Right atrium auricular region (tissue), 2 donors: Measurements from ENCODE around the gene TSPAN9. TPM values are rescaled to one million over a fixed set of nuclear protein-coding genes. Genes with fewer than 3 reads are reported as not detected.

Source experiments
- DNase-seq: peaks from one replicate; pipeline ENCODE4 v3.0.0-alpha.2; 2019; ENCODE audit warnings: low spot score
- H3K27ac ChIP-seq, 2 donors: fragments of 200-600 bp; sonication (generic); 1 replicate in 1 of 2; 2 replicates in 1 of 2; pipeline ENCODE4 v1.5.1; 2016 to 2019
- H3K27me3 ChIP-seq, 2 donors: fragments of 200-600 bp; sonication (generic); one replicate each; pipeline versions ENCODE4 v1.5.1 to v1.6.0; 2017 to 2019
- H3K36me3 ChIP-seq: fragments of 200-600 bp; sonication (generic); one replicate; pipeline ENCODE4 v1.5.1; 2016
- H3K4me1 ChIP-seq, 2 donors: fragments of 200-600 bp; sonication (generic); one replicate each; pipeline versions ENCODE4 v1.5.1 to v1.6.0; 2017 to 2019
- H3K4me3 ChIP-seq, 2 donors: fragments of 200-600 bp; sonication (generic); 1 replicate in 1 of 2; 2 replicates in 1 of 2; pipeline ENCODE4 v1.5.1; 2017 to 2019; ENCODE audit warnings: mild to moderate bottlenecking in 1 of 2, moderate library complexity in 1 of 2
- H3K9me3 ChIP-seq, 2 donors: fragments of 200-600 bp; sonication (generic); one replicate each; pipeline ENCODE4 v1.5.1; 2019
- total RNA-seq, 2 donors: library from RNA; depleted of rRNA; stranded (reverse); fragments of >200 nt; gene quantifications; one replicate each; pipeline ENCODE4 v1.1.0, GENCODE V29; 2016
- TF ChIP-seq, protein P1 (sequence below), 2 donors: fragments of 200-600 bp; sonication (generic); IDR thresholded peaks; one replicate each; pipeline ENCODE4 v1.5.1; 2019; ENCODE audit warnings: antibody characterized with exemption in 2 of 2

The TSPAN9 gene
- total RNA-seq, 2 donors from 2014 or later: 103 to 185 TPM

DNA sequence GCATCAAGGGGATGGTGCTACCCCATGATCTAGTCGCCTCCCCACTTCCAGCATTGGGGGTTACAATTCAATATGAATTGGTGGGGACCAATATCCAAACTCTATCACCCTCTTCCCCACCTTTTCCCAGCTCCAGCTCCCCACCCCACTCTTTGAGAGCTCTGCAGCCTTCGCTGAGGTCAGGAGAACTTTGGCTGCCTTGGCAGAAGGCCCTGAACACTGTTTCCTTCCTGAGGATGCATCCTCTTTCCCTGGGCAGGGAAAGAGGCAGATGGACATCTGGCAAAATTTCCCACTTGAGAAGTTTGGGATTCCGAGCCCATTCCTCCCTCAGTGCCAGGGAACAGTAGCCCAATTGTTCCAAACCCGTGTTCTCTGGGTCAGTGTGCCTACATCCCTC, 169.1 kb downstream of the TSPAN9 start:
- TF ChIP-seq, protein P1, sequence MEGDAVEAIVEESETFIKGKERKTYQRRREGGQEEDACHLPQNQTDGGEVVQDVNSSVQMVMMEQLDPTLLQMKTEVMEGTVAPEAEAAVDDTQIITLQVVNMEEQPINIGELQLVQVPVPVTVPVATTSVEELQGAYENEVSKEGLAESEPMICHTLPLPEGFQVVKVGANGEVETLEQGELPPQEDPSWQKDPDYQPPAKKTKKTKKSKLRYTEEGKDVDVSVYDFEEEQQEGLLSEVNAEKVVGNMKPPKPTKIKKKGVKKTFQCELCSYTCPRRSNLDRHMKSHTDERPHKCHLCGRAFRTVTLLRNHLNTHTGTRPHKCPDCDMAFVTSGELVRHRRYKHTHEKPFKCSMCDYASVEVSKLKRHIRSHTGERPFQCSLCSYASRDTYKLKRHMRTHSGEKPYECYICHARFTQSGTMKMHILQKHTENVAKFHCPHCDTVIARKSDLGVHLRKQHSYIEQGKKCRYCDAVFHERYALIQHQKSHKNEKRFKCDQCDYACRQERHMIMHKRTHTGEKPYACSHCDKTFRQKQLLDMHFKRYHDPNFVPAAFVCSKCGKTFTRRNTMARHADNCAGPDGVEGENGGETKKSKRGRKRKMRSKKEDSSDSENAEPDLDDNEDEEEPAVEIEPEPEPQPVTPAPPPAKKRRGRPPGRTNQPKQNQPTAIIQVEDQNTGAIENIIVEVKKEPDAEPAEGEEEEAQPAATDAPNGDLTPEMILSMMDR (IDR thresholded peaks at IDR 0.05): no peak

DNA sequence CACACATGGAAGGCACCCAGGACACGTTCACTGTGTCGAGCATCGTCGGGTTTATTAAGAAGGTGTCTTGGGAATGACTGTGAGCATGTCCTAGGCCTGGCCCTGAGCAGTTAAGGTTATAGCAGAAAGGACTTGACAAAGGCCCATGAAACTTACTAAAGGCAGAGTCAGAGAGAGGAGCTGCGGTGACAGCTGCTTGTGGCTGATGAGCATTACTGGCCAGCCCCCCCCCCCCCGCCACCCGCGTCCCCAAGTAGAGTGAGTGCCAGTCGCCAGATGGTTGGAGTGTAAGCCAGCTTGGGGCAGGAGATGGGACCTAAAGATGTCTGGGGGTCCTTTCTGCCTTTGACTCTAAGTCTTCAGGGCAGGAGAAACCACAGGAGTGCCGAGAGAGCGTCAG, 169.9 kb downstream of the TSPAN9 start:
- H3K9me3 ChIP-seq: no peaks in the 10 kb centered on the region
- DNase-seq: no peak
- H3K4me1 ChIP-seq: peaks cover 0 to 94% of the 10 kb centered on the region in 2 donors
- peak overlapping the region; percentile 91 to 97 for H3K27ac ChIP-seq
- H3K27me3 ChIP-seq: no peaks in the 10 kb centered on the region
- TF ChIP-seq, protein P1 (IDR thresholded peaks at IDR 0.05): no peak
- H3K36me3 ChIP-seq: no peaks in the 10 kb centered on the region
- no peak overlapping the region for H3K4me3 ChIP-seq

More for the DNA sequence above, 169.1 kb downstream of the TSPAN9 start:
- H3K36me3 ChIP-seq: no peaks in the 10 kb centered on the region
- peaks cover 0 to 93% of the 10 kb centered on the region in 2 donors for H3K4me1 ChIP-seq
- peak overlapping the region; percentile 91 to 97 for H3K27ac ChIP-seq
- DNase-seq: no peak
- no peaks in the 10 kb centered on the region for H3K27me3 ChIP-seq
- no peaks in the 10 kb centered on the region for H3K9me3 ChIP-seq
- no peak overlapping the region for H3K4me3 ChIP-seq

DNA sequence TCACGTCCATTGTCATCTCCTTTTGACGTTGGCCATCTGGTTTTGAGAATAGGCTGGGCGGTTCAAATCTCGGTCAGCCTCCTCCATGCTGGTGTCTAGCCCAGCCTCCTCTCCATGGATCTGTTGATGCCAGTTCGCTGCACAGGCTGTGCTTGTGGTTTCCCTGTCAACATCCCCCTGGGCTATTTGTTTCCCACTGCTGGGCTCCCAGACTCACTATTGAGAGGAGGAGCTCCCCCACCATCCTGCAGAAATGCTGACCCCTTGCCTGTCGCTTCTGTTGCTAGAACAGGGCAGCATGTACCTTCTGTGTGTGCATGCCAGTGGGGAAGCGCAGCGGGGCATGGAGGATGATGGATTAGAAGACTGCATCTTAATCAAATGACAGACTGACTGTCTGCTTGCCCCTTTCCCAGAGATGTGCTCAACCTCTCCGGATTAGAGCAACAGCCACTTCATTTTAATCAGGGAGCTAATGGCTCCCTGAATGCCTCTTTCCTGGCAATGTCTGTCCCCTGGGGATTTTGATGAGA, 170.5 kb downstream of the TSPAN9 start:
- Histone ChIP-seq H3K4me1 (peaks cover 0 to 94% of the 10 kb centered on the region in 2 donors), H3K4me3 (no peak overlapping the region), H3K27me3 (no peaks in the 10 kb centered on the region), H3K27ac (peak overlapping the region; percentile 91 to 97), H3K9me3 (no peaks in the 10 kb centered on the region), H3K36me3 (no peaks in the 10 kb centered on the region)
- TF ChIP-seq, protein P1 (IDR thresholded peaks at IDR 0.05): no peak
- DNase-seq: no peak

DNA sequence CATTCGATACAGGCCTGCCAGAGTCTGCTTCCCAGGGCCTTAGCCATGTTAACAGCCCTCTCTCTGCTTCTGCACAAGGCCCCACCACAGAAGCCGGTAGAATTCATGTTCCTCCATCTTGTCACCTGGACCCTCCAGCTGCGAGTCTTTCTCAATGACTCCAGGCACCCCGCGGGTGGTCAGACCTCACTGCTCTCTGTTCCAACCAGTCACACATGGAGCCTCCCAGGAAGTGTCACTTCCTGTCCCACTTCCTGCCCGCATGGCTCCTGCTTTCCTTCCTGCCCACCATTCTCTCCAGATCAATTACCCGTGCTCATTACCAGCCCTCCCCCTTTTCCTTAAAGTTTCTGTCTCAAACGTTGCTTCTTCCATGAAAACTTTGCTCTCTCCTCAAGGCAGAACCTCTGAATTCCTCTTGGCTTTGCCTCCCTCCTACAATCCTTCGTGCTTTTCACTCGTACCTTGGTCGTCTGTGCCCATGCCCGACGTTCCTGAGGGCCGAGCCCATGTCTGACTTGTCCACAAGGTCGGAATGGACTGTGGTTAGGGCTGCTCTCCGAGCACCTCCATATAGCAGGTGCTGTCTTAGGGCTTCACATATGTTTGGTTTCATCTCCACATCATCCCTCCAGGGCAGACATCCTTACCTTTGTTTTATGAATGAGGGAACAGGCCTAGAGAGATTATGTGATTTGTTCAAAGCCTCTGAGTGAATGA, 172.1 kb downstream of the TSPAN9 start:
- Histone ChIP-seq H3K9me3 (no peaks in the 10 kb centered on the region), H3K36me3 (no peaks in the 10 kb centered on the region), H3K27me3 (no peaks in the 10 kb centered on the region), H3K27ac (peak overlapping the region; percentile 91 to 97), H3K4me1 (peaks cover 0 to 92% of the 10 kb centered on the region in 2 donors), H3K4me3 (no peak overlapping the region)
- TF ChIP-seq, protein P1 (IDR thresholded peaks at IDR 0.05): no peak
- DNase-seq: no peak

DNA sequence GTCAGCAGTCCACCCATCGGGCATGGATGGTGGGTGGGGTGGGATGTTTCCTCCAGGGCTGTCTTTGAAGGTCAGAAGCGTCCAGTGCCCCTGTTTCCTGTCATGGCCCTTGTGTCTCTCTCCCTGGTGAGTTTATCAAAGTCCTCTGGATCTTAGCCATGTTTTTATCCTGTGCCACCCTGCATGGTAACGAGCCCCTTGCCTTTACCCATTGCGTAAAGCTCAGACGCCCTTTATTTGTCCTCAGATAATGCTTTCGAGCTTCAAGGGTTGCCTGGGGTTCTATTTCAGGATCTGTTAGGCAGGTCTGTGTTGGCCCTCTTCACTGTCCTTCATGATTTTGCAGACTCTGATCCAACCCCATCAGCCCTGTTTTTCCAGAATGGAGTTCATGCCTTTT, 172.9 kb downstream of the TSPAN9 start:
- Histone ChIP-seq H3K9me3 (no peaks in the 10 kb centered on the region), H3K27me3 (no peaks in the 10 kb centered on the region), H3K36me3 (no peaks in the 10 kb centered on the region), H3K4me1 (peaks cover 0 to 94% of the 10 kb centered on the region in 2 donors), H3K4me3 (no peak overlapping the region), H3K27ac (peak overlapping the region; percentile 91 to 97)
- TF ChIP-seq, protein P1 (IDR thresholded peaks at IDR 0.05): no peak
- no peak for DNase-seq
